GM18508 (cell line): ENCODE measurements around the gene FDPS.

Experiments
- ATAC-seq: cut with Tn5 transposase; IDR thresholded peaks from one replicate; pipeline ENCODE4 v1.9.1; 2021; ENCODE audit warnings: moderate number of reproducible peaks; ENCODE audit not compliant: insufficient read depth, unreplicated experiment

FDPS gene

GRCh38 chr1:155308493-155309422 lies at the start of gene FDPS:
Gene FDPS (plus strand): TSS chr1:155308866. CDS start chr1:155309790, 924 bp downstream.
- ATAC-seq: peak; percentile 78

- ATAC-seq: no peak
Observed at GRCh38 chr1:155260276-155260675, 48.4 kb upstream of the FDPS start.

GRCh38 chr1:155261493-155261851 lies 47.2 kb upstream of the FDPS start:
- no peak for ATAC-seq

- peak; percentile 66 for ATAC-seq
Observed at GRCh38 chr1:155261852-155262673, 46.6 kb upstream of the FDPS start, which contains the start of gene SCAMP3. Gene SCAMP3 (minus strand): TSS chr1:155262360. CDS start chr1:155262151, 209 bp downstream.

GRCh38 chr1:155263067-155263466 lies 45.6 kb upstream of the FDPS start:
- no peak for ATAC-seq

GRCh38 chr1:155266553-155266952 lies 42.1 kb upstream of the FDPS start:
- no peak for ATAC-seq

- no peak for ATAC-seq
Observed at GRCh38 chr1:155267373-155267772, 41.3 kb upstream of the FDPS start.

GRCh38 chr1:155268630-155269029 lies 40.0 kb upstream of the FDPS start:
- no peak for ATAC-seq

- no peak for ATAC-seq
Observed at GRCh38 chr1:155269381-155269780, 39.3 kb upstream of the FDPS start.

GRCh38 chr1:155272466-155273342 lies 36.0 kb upstream of the FDPS start:
- ATAC-seq: no peak

- ATAC-seq: no peak
Observed at GRCh38 chr1:155273343-155274245, 35.1 kb upstream of the FDPS start, which contains the start of gene CLK2. Gene CLK2 (minus strand): TSS chr1:155273504. CDS start chr1:155270977, 2,527 bp downstream.

- peak; percentile 52 for ATAC-seq
Observed at GRCh38 chr1:155277070-155277901, 31.4 kb upstream of the FDPS start, which contains the start of gene HCN3. Gene HCN3 (plus strand): TSS chr1:155277463. CDS start chr1:155277591, 128 bp downstream.

GRCh38 chr1:155277902-155278688 lies 30.6 kb upstream of the FDPS start:
- no peak for ATAC-seq

GRCh38 chr1:155278689-155279160 lies 29.9 kb upstream of the FDPS start:
- no peak for ATAC-seq

- ATAC-seq: no peak
Observed at GRCh38 chr1:155279268-155279667, 29.4 kb upstream of the FDPS start.

GRCh38 chr1:155282488-155283091 lies 26.1 kb upstream of the FDPS start:
- no peak for ATAC-seq

GRCh38 chr1:155284476-155284875 lies 24.2 kb upstream of the FDPS start:
- no peak for ATAC-seq
